Activated CD4-positive, alpha-beta T cell treated with anti-CD3 and anti-CD28 coated beads, Interleukin-2, amount 50 U/mL, for 4 hours (primary cell): ENCODE data around the gene TMEM43.
"Not testable (repeated sequence)": the region's sequence is repeated elsewhere in the genome, so short reads cannot be mapped to it uniquely, and the experiment has no call there.

Source experiments
- DNase-seq, 2 experiments: peaks; one replicate each; pipeline ENCODE4 v3.0.0-alpha.2; 2020

Gene TMEM43

GRCh38 chr3:14124615-14125192 is at the start of gene TMEM43, which contains the start of gene CHCHD4:
TSS of gene TMEM43 (plus strand) at chr3:14125052. CDS start at chr3:14125194, 142 bp downstream.
TSS of gene CHCHD4 (minus strand) at chr3:14124870. CDS start at chr3:14124676, 194 bp downstream.
- DNase-seq = peak; percentile 98

- DNase-seq = not testable (repeated sequence)
Measured at GRCh38 chr3:14075233-14075632, 49.6 kb upstream of the TMEM43 start.

GRCh38 chr3:14077310-14077709 is 47.5 kb upstream of the TMEM43 start:
- DNase-seq = no peak

GRCh38 chr3:14082108-14082657 is 42.7 kb upstream of the TMEM43 start:
- no peak for DNase-seq

- DNase-seq = not testable (repeated sequence)
Measured at GRCh38 chr3:14087461-14087860, 37.4 kb upstream of the TMEM43 start.

GRCh38 chr3:14091959-14092358 is 32.9 kb upstream of the TMEM43 start:
- DNase-seq = not testable (repeated sequence)

- no peak for DNase-seq
Measured at GRCh38 chr3:14092464-14092863, 32.4 kb upstream of the TMEM43 start.

GRCh38 chr3:14093831-14094230 is 31.0 kb upstream of the TMEM43 start:
- DNase-seq = no peak

GRCh38 chr3:14096742-14097141 is 28.1 kb upstream of the TMEM43 start:
- DNase-seq = no peak

GRCh38 chr3:14097616-14098391 is 27.0 kb upstream of the TMEM43 start:
- no peak for DNase-seq

- DNase-seq = not testable (repeated sequence)
Measured at GRCh38 chr3:14109821-14110220, 15.0 kb upstream of the TMEM43 start.

- DNase-seq = no peak
Measured at GRCh38 chr3:14110699-14111098, 14.2 kb upstream of the TMEM43 start.

GRCh38 chr3:14113965-14114635 is 10.8 kb upstream of the TMEM43 start:
- no peak for DNase-seq

GRCh38 chr3:14117468-14118399 is 7.1 kb upstream of the TMEM43 start:
- no peak for DNase-seq

GRCh38 chr3:14118400-14119381 is 6.2 kb upstream of the TMEM43 start:
- DNase-seq = no peak

- DNase-seq = no peak
Measured at GRCh38 chr3:14119651-14120050, 5.2 kb upstream of the TMEM43 start.

- no peak for DNase-seq
Measured at GRCh38 chr3:14120111-14120920, 4.5 kb upstream of the TMEM43 start.

GRCh38 chr3:14120921-14121448 is 3.9 kb upstream of the TMEM43 start:
- DNase-seq = not testable (repeated sequence)

GRCh38 chr3:14121859-14122258 is 3.0 kb upstream of the TMEM43 start:
- DNase-seq = no peak

- no peak for DNase-seq
Measured at GRCh38 chr3:14122301-14122700, 2.6 kb upstream of the TMEM43 start.
